ENCODE results near the gene ARMH2.

ARMH2 gene

DNA sequence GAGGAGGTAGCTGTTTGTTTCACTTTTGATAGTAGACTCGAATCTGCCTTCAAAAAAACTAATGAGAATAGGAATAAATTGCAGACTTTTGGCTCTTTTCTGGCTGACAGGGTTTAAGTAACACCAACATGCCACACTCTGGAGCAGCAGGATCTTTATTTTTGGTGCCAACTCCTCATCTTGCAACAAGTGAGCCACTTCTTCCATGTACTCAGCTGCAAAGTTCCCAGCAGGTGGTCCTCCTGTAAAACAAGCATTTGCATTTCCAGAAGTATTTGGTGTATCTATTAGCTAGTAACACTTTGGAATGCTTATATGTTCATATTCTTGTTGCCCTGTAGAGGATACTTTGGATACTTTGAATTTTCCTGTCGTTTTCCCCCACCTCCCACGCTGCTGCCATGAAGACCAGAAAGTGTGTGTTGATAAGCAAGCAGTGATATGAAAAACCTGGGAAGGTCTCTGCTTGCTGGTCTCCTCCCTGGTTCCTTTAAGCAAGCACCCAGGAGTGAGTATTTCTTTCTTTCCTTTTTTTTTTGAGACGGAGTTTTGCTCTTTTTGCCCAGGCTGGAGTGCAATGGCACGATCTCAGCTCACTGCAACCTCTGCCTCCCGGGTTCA is 1.0 kb downstream of the ARMH2 start:
- no peak for TF ChIP-seq CTCF (IDR thresholded peaks at IDR 0.05; ENCODE audit: low read length, missing control alignments)
- no peak overlapping the region for H3K4me3 ChIP-seq (replicated peaks; ENCODE audit: low read depth, low read length)
- peak; percentile 13 for DNase-seq (ENCODE audit: low read depth)

GRCh38 chr6:24796616-24797290 is 2.0 kb downstream of the ARMH2 start:
- no peak overlapping the region for H3K4me3 ChIP-seq (replicated peaks; ENCODE audit: low read depth, low read length)
- no peak for TF ChIP-seq CTCF (IDR thresholded peaks at IDR 0.05; ENCODE audit: low read length, missing control alignments)
- no peak for DNase-seq (ENCODE audit: low read depth)

- no peak for DNase-seq (ENCODE audit: low read depth)
- no peak for TF ChIP-seq CTCF (IDR thresholded peaks at IDR 0.05; ENCODE audit: low read length, missing control alignments)
- H3K4me3 ChIP-seq (replicated peaks; ENCODE audit: low read depth, low read length) = no peak overlapping the region
These were observed 3.6 kb downstream of the ARMH2 start for GRCh38 chr6:24795106-24795505.

- TF ChIP-seq CTCF (IDR thresholded peaks at IDR 0.05; ENCODE audit: low read length, missing control alignments) = no peak
- no peak for DNase-seq (ENCODE audit: low read depth)
These were observed 10.6 kb downstream of the ARMH2 start for GRCh38 chr6:24788031-24788665.

DNA sequence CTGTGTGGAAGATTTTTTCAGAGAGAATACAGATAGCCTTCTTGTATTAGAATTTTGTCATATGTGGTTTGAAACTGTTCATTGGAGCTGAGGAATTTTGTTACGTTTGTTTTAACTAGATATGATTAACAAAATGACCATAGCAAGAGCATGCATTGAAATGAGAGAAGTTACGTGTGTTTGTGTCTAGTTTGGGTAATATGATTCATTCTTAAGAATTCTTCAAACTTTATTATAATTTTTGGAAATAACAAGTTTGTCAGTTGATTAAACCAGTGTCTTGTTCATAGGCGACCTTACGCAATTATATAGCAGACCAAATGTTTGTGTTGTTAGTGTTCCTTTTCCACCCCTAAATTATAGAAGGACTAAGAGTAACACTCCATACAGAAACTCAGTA is 18.5 kb downstream of the ARMH2 start:
- no peak for TF ChIP-seq CTCF (IDR thresholded peaks at IDR 0.05; ENCODE audit: low read length, missing control alignments)
- no peak overlapping the region for H3K4me3 ChIP-seq (replicated peaks; ENCODE audit: low read depth, low read length)
- DNase-seq (ENCODE audit: low read depth) = no peak

More at GRCh38 chr6:24788031-24788665, 10.6 kb downstream of the ARMH2 start:
- no peak overlapping the region for H3K4me3 ChIP-seq (replicated peaks; ENCODE audit: low read depth, low read length)

DNA sequence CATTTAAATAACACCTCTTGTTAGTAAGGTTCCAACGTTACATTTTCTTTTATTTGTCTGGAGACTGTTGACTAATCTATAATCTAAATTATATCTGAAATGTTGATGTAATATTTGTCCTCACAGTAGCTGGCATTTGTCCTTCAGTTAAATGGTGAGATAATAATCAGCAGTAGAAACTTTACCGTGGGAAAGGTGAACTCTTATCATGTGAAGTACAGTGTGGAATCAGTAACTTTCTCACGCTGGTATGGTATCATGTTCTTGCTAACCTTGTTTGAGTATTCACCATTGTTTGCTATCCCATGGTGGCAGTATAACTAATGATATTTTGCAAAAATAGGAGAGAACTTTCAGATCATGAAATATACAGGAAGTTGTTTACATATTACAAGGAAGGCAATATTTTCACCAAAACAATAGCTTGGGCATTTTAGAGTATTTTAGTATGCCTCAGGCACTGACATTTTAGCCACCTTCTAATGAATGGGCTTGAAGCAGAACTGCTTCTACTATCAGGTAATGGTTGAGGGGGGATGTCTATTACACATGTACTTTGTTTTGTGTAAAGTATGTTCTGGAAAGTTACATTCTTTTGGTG is 19.2 kb downstream of the ARMH2 start:
- DNase-seq (ENCODE audit: low read depth) = no peak
- TF ChIP-seq CTCF (IDR thresholded peaks at IDR 0.05; ENCODE audit: low read length, missing control alignments) = no peak

More for the DNA sequence above, 19.2 kb downstream of the ARMH2 start:
- no peak overlapping the region for H3K4me3 ChIP-seq (replicated peaks; ENCODE audit: low read depth, low read length)

Data from fibroblast of pulmonary artery (primary cell).